Astrocyte (in vitro differentiated cells and primary cell): ENCODE results near the gene KCNMA1. TPM values are rescaled to one million over a fixed set of nuclear protein-coding genes. Genes with fewer than 3 reads are reported as not detected.

Source experiments
- DNase-seq: peaks from one replicate; pipeline ENCODE4 v3.0.0-alpha.2; 2010; ENCODE audit warnings: low read depth
- FAIRE-seq: peaks from 2 replicates; lab custom pipeline; 2011; peaks lifted over from hg19 to GRCh38; lab: Jason Lieb, UNC
- H2AFZ ChIP-seq: 2 replicates; pipeline ENCODE4 v1.6.0; 2012; ENCODE audit warnings: low read depth, low read length, inconsistent platforms
- H3K27ac ChIP-seq: 2 replicates; pipeline ENCODE4 v1.5.1; 2011; ENCODE audit warnings: low read depth, low read length, inconsistent platforms
- H3K27me3 ChIP-seq: 2 replicates; pipeline ENCODE4 v1.6.0; 2011; ENCODE audit warnings: low read length, inconsistent platforms; ENCODE audit not compliant: insufficient read depth
- H3K36me3 ChIP-seq: 2 replicates; pipeline ENCODE4 v1.5.1; 2011; ENCODE audit warnings: low read length, inconsistent platforms; ENCODE audit not compliant: insufficient read depth
- H3K4me1 ChIP-seq: 2 replicates; pipeline ENCODE4 v1.5.1; 2011; ENCODE audit warnings: low read length, inconsistent platforms; ENCODE audit not compliant: insufficient read depth
- H3K4me2 ChIP-seq: 2 replicates; pipeline ENCODE4 v1.6.0; 2012; ENCODE audit warnings: low read length, inconsistent platforms
- H3K4me3 ChIP-seq: 2 replicates; pipeline ENCODE4 v1.5.1; 2011; ENCODE audit warnings: low read depth, mild to moderate bottlenecking, low read length, inconsistent platforms; ENCODE audit not compliant: insufficient read depth
- H3K79me2 ChIP-seq: 2 replicates; pipeline ENCODE4 v1.6.0; 2012; ENCODE audit warnings: mild to moderate bottlenecking, low read length, inconsistent platforms; ENCODE audit not compliant: insufficient read depth
- H3K9ac ChIP-seq: 2 replicates; pipeline ENCODE4 v1.6.0; 2012; ENCODE audit warnings: mild to moderate bottlenecking, low read length, inconsistent platforms
- H3K9me3 ChIP-seq: 2 replicates; pipeline ENCODE4 v1.5.1; 2012; ENCODE audit warnings: low read depth, mild to moderate bottlenecking, low read length, inconsistent platforms; ENCODE audit not compliant: insufficient read depth
- H4K20me1 ChIP-seq: 2 replicates; pipeline ENCODE4 v1.6.0; 2012; ENCODE audit warnings: low read length, inconsistent platforms; ENCODE audit not compliant: insufficient read depth
- H3K27ac Mint-ChIP-seq: one replicate; pipeline ENCODE4 v1.8.0; 2021; ENCODE audit warnings: mild to moderate bottlenecking, mixed read lengths; ENCODE audit not compliant: unreplicated experiment
- H3K27me3 Mint-ChIP-seq: one replicate; pipeline ENCODE4 v1.8.0; 2021; ENCODE audit warnings: low read depth, mixed read lengths; ENCODE audit not compliant: unreplicated experiment
- H3K36me3 Mint-ChIP-seq: one replicate; pipeline ENCODE4 v1.8.0; 2021; ENCODE audit warnings: low read depth, mixed read lengths; ENCODE audit not compliant: unreplicated experiment
- H3K4me1 Mint-ChIP-seq: one replicate; pipeline ENCODE4 v1.8.0; 2021; ENCODE audit warnings: low read depth, mixed read lengths; ENCODE audit not compliant: unreplicated experiment
- H3K4me3 Mint-ChIP-seq: one replicate; pipeline ENCODE4 v1.8.0; 2021; ENCODE audit warnings: mild to moderate bottlenecking, moderate library complexity, mixed read lengths; ENCODE audit not compliant: unreplicated experiment
- H3K9me3 Mint-ChIP-seq: one replicate; pipeline ENCODE4 v1.8.0; 2021; ENCODE audit warnings: mild to moderate bottlenecking, mixed read lengths; ENCODE audit not compliant: unreplicated experiment
- EZH2 ChIP-seq: IDR thresholded peaks from 2 replicates; pipeline ENCODE4 v1.6.1; 2012; ENCODE audit warnings: mild to moderate bottlenecking, low read length, inconsistent platforms; ENCODE audit not compliant: insufficient read depth
- total RNA-seq: library from RNA; stranded (reverse); gene quantifications from 2 replicates; pipeline ENCODE4 v1.2.1, GENCODE V29; 2021
- TF ChIP-seq, protein P1 (sequence below): IDR thresholded peaks from 2 replicates; pipeline ENCODE4 v1.5.1; 2011; ENCODE audit warnings: low read depth, mild to moderate bottlenecking, inconsistent platforms, low read length, moderate library complexity; ENCODE audit not compliant: insufficient read depth

The KCNMA1 gene
- total RNA-seq, 1 donor from 2014 or later = 45.8 TPM

- Histone ChIP-seq H3K27me3 (no peaks in the 10 kb centered on the region), H3K27ac (no peak overlapping the region), H3K4me2 (no peak overlapping the region), H3K36me3 (no peaks in the 10 kb centered on the region), H3K4me3 (no peak overlapping the region), H2AFZ (no peak overlapping the region), H4K20me1 (no peaks in the 10 kb centered on the region), H3K79me2 (no peaks in the 10 kb centered on the region), H3K9me3 (no peaks in the 10 kb centered on the region), H3K9ac (no peak overlapping the region), H3K4me1 (no peaks in the 10 kb centered on the region)
- DNase-seq (no peak), FAIRE-seq (no peak)
- Mint-ChIP-seq H3K27me3 (no peaks in the 10 kb centered on the region), H3K4me3 (no peak overlapping the region), H3K9me3 (peaks cover 2% of the 10 kb centered on the region), H3K4me1 (no peaks in the 10 kb centered on the region), H3K27ac (no peak overlapping the region), H3K36me3 (peaks cover 15% of the 10 kb centered on the region)
- TF ChIP-seq, protein P1, sequence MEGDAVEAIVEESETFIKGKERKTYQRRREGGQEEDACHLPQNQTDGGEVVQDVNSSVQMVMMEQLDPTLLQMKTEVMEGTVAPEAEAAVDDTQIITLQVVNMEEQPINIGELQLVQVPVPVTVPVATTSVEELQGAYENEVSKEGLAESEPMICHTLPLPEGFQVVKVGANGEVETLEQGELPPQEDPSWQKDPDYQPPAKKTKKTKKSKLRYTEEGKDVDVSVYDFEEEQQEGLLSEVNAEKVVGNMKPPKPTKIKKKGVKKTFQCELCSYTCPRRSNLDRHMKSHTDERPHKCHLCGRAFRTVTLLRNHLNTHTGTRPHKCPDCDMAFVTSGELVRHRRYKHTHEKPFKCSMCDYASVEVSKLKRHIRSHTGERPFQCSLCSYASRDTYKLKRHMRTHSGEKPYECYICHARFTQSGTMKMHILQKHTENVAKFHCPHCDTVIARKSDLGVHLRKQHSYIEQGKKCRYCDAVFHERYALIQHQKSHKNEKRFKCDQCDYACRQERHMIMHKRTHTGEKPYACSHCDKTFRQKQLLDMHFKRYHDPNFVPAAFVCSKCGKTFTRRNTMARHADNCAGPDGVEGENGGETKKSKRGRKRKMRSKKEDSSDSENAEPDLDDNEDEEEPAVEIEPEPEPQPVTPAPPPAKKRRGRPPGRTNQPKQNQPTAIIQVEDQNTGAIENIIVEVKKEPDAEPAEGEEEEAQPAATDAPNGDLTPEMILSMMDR = no peak
- no peak for TF ChIP-seq EZH2
Observed at GRCh38 chr10:76969366-76969948, 668.2 kb downstream of the KCNMA1 start.

GRCh38 chr10:76968483-76968882, 669.1 kb downstream of the KCNMA1 start:
- Histone ChIP-seq H4K20me1 (no peaks in the 10 kb centered on the region), H3K79me2 (no peaks in the 10 kb centered on the region), H3K9me3 (no peaks in the 10 kb centered on the region), H3K4me1 (no peaks in the 10 kb centered on the region), H3K36me3 (no peaks in the 10 kb centered on the region), H3K9ac (no peak overlapping the region), H3K4me3 (no peak overlapping the region), H2AFZ (no peak overlapping the region), H3K4me2 (no peak overlapping the region), H3K27ac (no peak overlapping the region), H3K27me3 (no peaks in the 10 kb centered on the region)
- no peak for TF ChIP-seq EZH2
- TF ChIP-seq, protein P1 = no peak
- Mint-ChIP-seq H3K4me3 (no peak overlapping the region), H3K4me1 (no peaks in the 10 kb centered on the region), H3K27ac (no peak overlapping the region), H3K27me3 (no peaks in the 10 kb centered on the region), H3K9me3 (peaks cover 2% of the 10 kb centered on the region), H3K36me3 (peaks cover 20% of the 10 kb centered on the region)
- no peak for DNase-seq
- FAIRE-seq = no peak

GRCh38 chr10:76962851-76963250, 674.8 kb downstream of the KCNMA1 start:
- no peak overlapping the region for H3K9ac ChIP-seq
- FAIRE-seq (no peak), DNase-seq (no peak)
- H3K36me3 ChIP-seq = no peaks in the 10 kb centered on the region
- H3K27ac ChIP-seq = no peak overlapping the region
- Mint-ChIP-seq H3K4me3 (no peak overlapping the region), H3K27me3 (no peaks in the 10 kb centered on the region), H3K36me3 (peaks cover 23% of the 10 kb centered on the region), H3K4me1 (no peaks in the 10 kb centered on the region), H3K9me3 (peaks cover 9% of the 10 kb centered on the region), H3K27ac (no peak overlapping the region)
- H3K79me2 ChIP-seq = no peaks in the 10 kb centered on the region
- no peak overlapping the region for H2AFZ ChIP-seq
- no peaks in the 10 kb centered on the region for H3K27me3 ChIP-seq
- no peaks in the 10 kb centered on the region for H3K9me3 ChIP-seq
- H3K4me1 ChIP-seq = no peaks in the 10 kb centered on the region
- H4K20me1 ChIP-seq = no peaks in the 10 kb centered on the region
- TF ChIP-seq EZH2 = no peak
- TF ChIP-seq, protein P1 = no peak
- no peak overlapping the region for H3K4me3 ChIP-seq
- no peak overlapping the region for H3K4me2 ChIP-seq
